Liver (tissue), 9 donors: Measurements from ENCODE around the gene KRT8. TPM values are rescaled to one million over a fixed set of nuclear protein-coding genes. Genes with fewer than 3 reads are reported as not detected.
"Not testable (repeated sequence)": the region's sequence is repeated elsewhere in the genome, so short reads cannot be mapped to it uniquely, and the experiment has no call there.

Source experiments
- DNase-seq: peaks from one replicate; pipeline ENCODE4 v3.0.0-alpha.2; 2017; ENCODE audit warnings: low spot score
- H3K27ac ChIP-seq, 2 donors: one replicate each; pipeline ENCODE4 v1.7.0; 2013; ENCODE audit warnings: inconsistent platforms in 2 of 2, low read length in 2 of 2, control low read depth in 1 of 2, low read depth in 1 of 2, mild to moderate bottlenecking in 1 of 2
- H3K27me3 ChIP-seq, 4 donors: one replicate each; pipeline versions ENCODE4 v1.6.1 to v1.7.0; 2013; ENCODE audit warnings: low read length in 3 of 4, inconsistent platforms in 1 of 4, mild to moderate bottlenecking in 1 of 4, moderate library complexity in 1 of 4; ENCODE audit not compliant: control insufficient read depth in 4 of 4, insufficient read depth in 4 of 4
- H3K36me3 ChIP-seq, 4 donors: one replicate each; pipeline versions ENCODE4 v1.6.1 to v1.7.0; 2013; ENCODE audit warnings: low read length in 3 of 4, mild to moderate bottlenecking in 3 of 4, low read depth in 1 of 4, moderate library complexity in 1 of 4; ENCODE audit not compliant: control insufficient read depth in 4 of 4, insufficient read depth in 3 of 4
- H3K4me1 ChIP-seq, 4 donors: one replicate each; pipeline versions ENCODE4 v1.6.1 to v1.7.0; 2013; ENCODE audit warnings: low read length in 3 of 4, mild to moderate bottlenecking in 3 of 4, moderate library complexity in 1 of 4; ENCODE audit not compliant: control insufficient read depth in 4 of 4, insufficient read depth in 4 of 4
- H3K4me3 ChIP-seq, 3 donors: one replicate each; pipeline versions ENCODE4 v1.6.1 to v1.7.0; 2013; ENCODE audit warnings: low read length in 3 of 3, control low read depth in 1 of 3, low read depth in 1 of 3, mild to moderate bottlenecking in 1 of 3
- H3K9ac ChIP-seq, 2 donors: one replicate each; pipeline ENCODE4 v1.7.0; 2013; ENCODE audit warnings: low read length in 2 of 2, mild to moderate bottlenecking in 2 of 2, moderate library complexity in 2 of 2, control low read depth in 1 of 2, low read depth in 1 of 2
- H3K9me3 ChIP-seq, 4 donors: one replicate each; pipeline versions ENCODE4 v1.6.1 to v1.7.0; 2013; ENCODE audit warnings: low read length in 3 of 4; ENCODE audit not compliant: control insufficient read depth in 4 of 4
- CTCF ChIP-seq: fragments of 150-350 bp; IDR thresholded peaks from 2 replicates; pipeline ENCODE4 v1.5.1; 2017; ENCODE audit warnings: improper control_type of control experiment, low read depth, low read length; ENCODE audit not compliant: missing input control
- EGR1 ChIP-seq, 2 donors: IDR thresholded peaks; 2 replicates each; pipeline ENCODE4 v1.6.1; 2016 to 2018; ENCODE audit warnings: antibody characterized with exemption in 2 of 2, low read depth in 2 of 2
- FOXA1 ChIP-seq: IDR thresholded peaks from 2 replicates; pipeline ENCODE4 v1.6.1; 2016; ENCODE audit warnings: antibody characterized with exemption
- FOXA2 ChIP-seq: IDR thresholded peaks from 2 replicates; pipeline ENCODE4 v1.6.1; 2016; ENCODE audit warnings: antibody characterized with exemption
- GABPA ChIP-seq, 2 donors: IDR thresholded peaks in 1 of 2; conservative IDR thresholded peaks in 1 of 2; 2 replicates each; pipeline ENCODE4 v1.6.1; 2016; ENCODE audit warnings: antibody characterized with exemption in 2 of 2, mild to moderate bottlenecking in 1 of 2, moderate library complexity in 1 of 2
- HNF4A ChIP-seq, 2 donors: conservative IDR thresholded peaks; 2 replicates each; pipeline ENCODE4 v1.6.1; 2016; ENCODE audit warnings: antibody characterized with exemption in 2 of 2, mild to moderate bottlenecking in 2 of 2
- HNF4G ChIP-seq: IDR thresholded peaks from 2 replicates; pipeline ENCODE4 v1.6.1; 2016; ENCODE audit warnings: antibody characterized with exemption
- JUND ChIP-seq, 2 donors: IDR thresholded peaks; 2 replicates each; pipeline ENCODE4 v1.6.1; 2016; ENCODE audit warnings: antibody characterized with exemption in 2 of 2
- NR2F2 ChIP-seq: IDR thresholded peaks from 2 replicates; pipeline ENCODE4 v1.6.1; 2016; ENCODE audit warnings: antibody characterized with exemption
- RAD21 ChIP-seq, 2 donors: IDR thresholded peaks; 2 replicates each; pipeline ENCODE4 v1.6.1; 2016; ENCODE audit warnings: antibody characterized with exemption in 2 of 2, mild to moderate bottlenecking in 2 of 2
- REST ChIP-seq: IDR thresholded peaks from 2 replicates; pipeline ENCODE4 v1.6.1; 2016; ENCODE audit warnings: antibody characterized with exemption, mild to moderate bottlenecking
- RXRA ChIP-seq, 2 donors: IDR thresholded peaks; 2 replicates each; pipeline ENCODE4 v1.6.1; 2017 to 2018; ENCODE audit warnings: antibody characterized with exemption in 2 of 2, mild to moderate bottlenecking in 1 of 2
- SP1 ChIP-seq: IDR thresholded peaks from 2 replicates; pipeline ENCODE4 v1.6.1; 2018; ENCODE audit warnings: antibody characterized with exemption, mild to moderate bottlenecking
- TAF1 ChIP-seq: conservative IDR thresholded peaks from 2 replicates; pipeline ENCODE4 v1.6.1; 2016; ENCODE audit warnings: antibody characterized with exemption, mild to moderate bottlenecking
- YY1 ChIP-seq: IDR thresholded peaks from 2 replicates; pipeline ENCODE4 v1.6.1; 2016; ENCODE audit warnings: antibody characterized with exemption, mild to moderate bottlenecking
- WGBS: extraction: QIAGEN DNeasy Blood & Tissue Kit; methylation state at CpG from one replicate; pipeline ENCODE4 v1.1.7; 2013; 5-methylcytosine and 5-hydroxymethylcytosine counted together
- polyA plus RNA-seq, 2 donors: library from polyadenylated mRNA; stranded (reverse) in 1 of 2; unstranded in 1 of 2; fragments of 200-250 nt in 1 of 2; fragments of >200 nt in 1 of 2; fragmentation: Nextera tagmentation in 1 of 2; extraction: Ambion mirVana in 1 of 2; gene quantifications; one replicate each; pipeline versions ENCODE4 v1.2.1 to v1.2.3, GENCODE V29; 2013 to 2015
- total RNA-seq, 2 donors: library from RNA; depleted of rRNA; stranded (reverse); fragments of >200 nt; gene quantifications; one replicate each; pipeline ENCODE4 v1.2.3, GENCODE V29; 2014
- TF ChIP-seq, protein P1 (sequence below): IDR thresholded peaks from 2 replicates; pipeline ENCODE4 v1.6.1; 2016; ENCODE audit warnings: antibody characterized with exemption
- TF ChIP-seq, protein P2 (sequence below): IDR thresholded peaks from 2 replicates; pipeline ENCODE4 v1.6.1; 2016; ENCODE audit warnings: antibody characterized with exemption
- donor health status: healthy.
- donor health status: healthy.
- donor health status: healthy.
- donor health status: healthy.
- donor health status: healthy.

KRT8 gene
- total and polyA plus RNA-seq, 4 donors = 128 to 383 (median 198) TPM

DNA sequence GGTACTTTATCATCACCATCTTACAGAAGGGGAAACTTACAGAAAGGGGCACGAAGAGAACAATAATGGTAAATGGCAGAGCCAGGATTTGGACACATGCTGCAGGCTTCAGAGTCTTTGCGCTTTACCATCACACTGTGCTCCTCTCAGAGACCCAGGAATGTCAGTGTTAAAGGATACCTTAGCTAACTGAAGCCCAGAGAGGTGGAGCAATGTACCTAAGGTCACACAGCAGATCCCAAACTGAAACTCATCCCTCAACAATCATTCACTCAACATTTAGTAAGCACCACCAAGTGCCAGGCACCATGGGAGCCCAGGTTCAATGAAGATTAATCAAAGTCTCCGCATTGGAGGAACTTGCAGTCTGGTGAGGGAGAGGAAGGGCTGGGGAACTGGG is 48.1 kb downstream of the KRT8 start (continued):
- TF ChIP-seq HNF4A (conservative IDR thresholded peaks at IDR 0.05) (no peak), CTCF (no peak), HNF4G (no peak), TAF1 (no peak)

DNA sequence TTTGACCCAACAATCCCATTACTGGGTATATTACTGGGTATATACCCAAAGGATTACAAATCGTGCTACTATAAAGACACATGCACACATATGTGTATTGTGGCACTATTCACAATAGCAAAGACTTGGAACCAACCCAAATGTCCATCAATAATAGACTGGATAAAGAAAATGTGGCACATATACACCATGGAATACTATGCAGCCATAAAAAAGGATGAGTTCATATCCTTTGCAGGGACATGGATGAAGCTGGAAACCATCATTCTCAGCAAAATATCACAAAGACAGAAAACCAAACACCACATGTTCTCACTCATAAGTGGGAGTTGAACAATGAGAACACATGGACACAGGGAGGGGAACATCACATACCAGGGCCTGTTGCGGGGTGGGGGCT is 48.8 kb downstream of the KRT8 start:
- not testable (repeated sequence) for H3K36me3 ChIP-seq, H3K27ac ChIP-seq, H3K4me3 ChIP-seq, H3K9ac ChIP-seq, DNase-seq, H3K9me3 ChIP-seq, H3K27me3 ChIP-seq, H3K4me1 ChIP-seq
- 98% methylated on average over 2 of the region's 2 CpGs for WGBS

- TF ChIP-seq EGR1 (IDR thresholded peaks at IDR 0.05; ENCODE audit: low read depth in 2 of 2) (no peak), HNF4G (no peak), CTCF (no peak), FOXA2 (no peak), SP1 (no peak), RAD21 (IDR thresholded peaks at IDR 0.05) (no peak), FOXA1 (no peak), TAF1 (no peak), YY1 (no peak), NR2F2 (no peak), REST (no peak), JUND (IDR thresholded peaks at IDR 0.05) (no peak), RXRA (IDR thresholded peaks at IDR 0.05) (no peak), GABPA (IDR thresholded peaks at IDR 0.05 in 1 of 2, conservative IDR thresholded peaks at IDR 0.05 in 1 of 2) (no peak)
- TF ChIP-seq, protein P1, sequence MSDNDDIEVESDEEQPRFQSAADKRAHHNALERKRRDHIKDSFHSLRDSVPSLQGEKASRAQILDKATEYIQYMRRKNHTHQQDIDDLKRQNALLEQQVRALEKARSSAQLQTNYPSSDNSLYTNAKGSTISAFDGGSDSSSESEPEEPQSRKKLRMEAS = no peak
- TF ChIP-seq, protein P2, sequence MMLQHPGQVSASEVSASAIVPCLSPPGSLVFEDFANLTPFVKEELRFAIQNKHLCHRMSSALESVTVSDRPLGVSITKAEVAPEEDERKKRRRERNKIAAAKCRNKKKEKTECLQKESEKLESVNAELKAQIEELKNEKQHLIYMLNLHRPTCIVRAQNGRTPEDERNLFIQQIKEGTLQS = no peak
- Histone ChIP-seq H3K9ac (no peak overlapping the region), H3K27ac (no peak overlapping the region), H3K4me1 (no peaks in the 10 kb centered on the region), H3K36me3 (no peaks in the 10 kb centered on the region), H3K4me3 (no peak overlapping the region), H3K27me3 (peaks cover 0 to 4% (median 0%) of the 10 kb centered on the region in 4 donors), H3K9me3 (no peaks in the 10 kb centered on the region)
- DNase-seq = no peak
These were observed 53.1 kb downstream of the KRT8 start for GRCh38 chr12:52851787-52852186.
